Hepatocyte (in vitro differentiated cells): ENCODE measurements around the gene FAM193A.

Experiments
- EZH2 ChIP-seq: fragments of 200-600 bp; sonication (generic); IDR thresholded peaks from 2 replicates; pipeline ENCODE4 v1.6.1; 2016; ENCODE audit warnings: antibody characterized with exemption, mild to moderate bottlenecking, borderline replicate concordance
- EZH2phosphoT487 ChIP-seq: fragments of 200-600 bp; sonication (generic); IDR thresholded peaks from one replicate; pipeline ENCODE4 v1.6.1; 2018; ENCODE audit warnings: antibody characterized with exemption, mild to moderate bottlenecking, low read depth, moderate library complexity; ENCODE audit not compliant: unreplicated experiment, severe bottlenecking
- TF ChIP-seq, protein P1 (sequence below): fragments of 200-600 bp; sonication (generic); IDR thresholded peaks from 2 replicates; pipeline ENCODE4 v1.5.1; 2016; ENCODE audit warnings: antibody characterized with exemption, mild to moderate bottlenecking; ENCODE audit not compliant: poor library complexity

DNA sequence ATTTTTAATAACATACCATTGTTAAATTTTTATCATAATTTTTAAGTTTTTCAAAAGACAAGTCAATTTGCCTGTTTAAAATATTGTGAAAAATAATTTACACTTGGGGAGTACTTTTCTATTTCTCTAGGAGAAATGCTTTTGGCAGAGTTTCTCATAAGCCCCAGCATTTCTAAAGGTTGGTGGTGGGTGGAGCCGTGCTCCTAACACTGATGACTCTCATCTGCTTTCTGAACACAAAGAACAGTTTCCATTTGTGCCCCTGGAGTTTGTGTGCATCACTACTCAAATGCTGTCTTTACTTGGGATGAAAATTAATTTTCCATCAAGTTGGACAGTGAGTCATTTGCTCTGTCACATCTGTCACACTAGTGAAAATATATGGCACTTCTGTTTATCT, 162.1 kb downstream of the FAM193A start:
- TF ChIP-seq, protein P1, sequence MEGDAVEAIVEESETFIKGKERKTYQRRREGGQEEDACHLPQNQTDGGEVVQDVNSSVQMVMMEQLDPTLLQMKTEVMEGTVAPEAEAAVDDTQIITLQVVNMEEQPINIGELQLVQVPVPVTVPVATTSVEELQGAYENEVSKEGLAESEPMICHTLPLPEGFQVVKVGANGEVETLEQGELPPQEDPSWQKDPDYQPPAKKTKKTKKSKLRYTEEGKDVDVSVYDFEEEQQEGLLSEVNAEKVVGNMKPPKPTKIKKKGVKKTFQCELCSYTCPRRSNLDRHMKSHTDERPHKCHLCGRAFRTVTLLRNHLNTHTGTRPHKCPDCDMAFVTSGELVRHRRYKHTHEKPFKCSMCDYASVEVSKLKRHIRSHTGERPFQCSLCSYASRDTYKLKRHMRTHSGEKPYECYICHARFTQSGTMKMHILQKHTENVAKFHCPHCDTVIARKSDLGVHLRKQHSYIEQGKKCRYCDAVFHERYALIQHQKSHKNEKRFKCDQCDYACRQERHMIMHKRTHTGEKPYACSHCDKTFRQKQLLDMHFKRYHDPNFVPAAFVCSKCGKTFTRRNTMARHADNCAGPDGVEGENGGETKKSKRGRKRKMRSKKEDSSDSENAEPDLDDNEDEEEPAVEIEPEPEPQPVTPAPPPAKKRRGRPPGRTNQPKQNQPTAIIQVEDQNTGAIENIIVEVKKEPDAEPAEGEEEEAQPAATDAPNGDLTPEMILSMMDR, result no peak
- TF ChIP-seq EZH2 (no peak), EZH2phosphoT487 (no peak)
